WTC11 (cell line): ENCODE results near the gene ANKRA2. TPM values are rescaled to one million over a fixed set of nuclear protein-coding genes. Genes with fewer than 3 reads are reported as not detected.

Source experiments
- ATAC-seq: fragments of 200-7000 bp; cut with Tn5 transposase; 2 replicates; pipeline ENCODE4 v1.10.0; 2021; ENCODE audit warnings: mild to moderate bottlenecking, moderate library complexity
- CTCF ChIA-PET: fragments of 300-600 bp; sonication (Branson Sonifier 250); formaldehyde crosslinking; loops from one replicate; lab custom pipeline; 2021; ENCODE audit warnings: antibody characterized with exemption; lab: Charles Lee
- POLR2A ChIA-PET: fragments of 350-600 bp; sonication (Branson Sonifier 250); formaldehyde crosslinking; loops from one replicate; lab custom pipeline; 2021; ENCODE audit warnings: antibody characterized with exemption; lab: Charles Lee
- DNase-seq: peaks from one replicate; pipeline ENCODE4 v3.0.0; 2021; ENCODE audit warnings: low spot score
- H3K27ac Mint-ChIP-seq: 2 replicates; pipeline ENCODE4 v1.8.0; 2021; ENCODE audit warnings: mixed read lengths
- H3K27me3 Mint-ChIP-seq: 2 replicates; pipeline ENCODE4 v1.8.0; 2021; ENCODE audit warnings: low read depth, mild to moderate bottlenecking, moderate library complexity, mixed read lengths
- H3K36me3 Mint-ChIP-seq: 2 replicates; pipeline ENCODE4 v1.8.0; 2021; ENCODE audit warnings: mixed read lengths
- H3K4me1 Mint-ChIP-seq: 2 replicates; pipeline ENCODE4 v1.8.0; 2022; ENCODE audit warnings: mixed read lengths
- H3K4me3 Mint-ChIP-seq: 2 replicates; pipeline ENCODE4 v1.8.0; 2021; ENCODE audit warnings: mild to moderate bottlenecking, moderate library complexity, mixed read lengths
- H3K9me3 Mint-ChIP-seq: 2 replicates; pipeline ENCODE4 v1.8.0; 2021; ENCODE audit warnings: mixed read lengths
- ATF1 ChIP-seq: sonication (generic); formaldehyde crosslinking; IDR thresholded peaks from 2 replicates; pipeline ENCODE4 v1.8.1; 2023; ENCODE audit warnings: mild to moderate bottlenecking, moderate library complexity, missing genetic modification reagents
- ATF3 ChIP-seq: sonication (generic); formaldehyde crosslinking; conservative IDR thresholded peaks from 2 replicates; pipeline ENCODE4 v1.8.1; 2022; ENCODE audit warnings: mild to moderate bottlenecking, missing genetic modification reagents
- FOXK1 ChIP-seq: sonication (generic); formaldehyde crosslinking; IDR thresholded peaks from 2 replicates; pipeline ENCODE4 v1.8.0; 2022; ENCODE audit warnings: mild to moderate bottlenecking, moderate library complexity, missing genetic modification reagents
- FOXP4 ChIP-seq: sonication (generic); formaldehyde crosslinking; IDR thresholded peaks from 2 replicates; pipeline ENCODE4 v1.8.0; 2022; ENCODE audit warnings: mild to moderate bottlenecking, missing genetic modification reagents
- IRF2 ChIP-seq: sonication (generic); formaldehyde crosslinking; IDR thresholded peaks from 2 replicates; pipeline ENCODE4 v1.8.0; 2022; ENCODE audit warnings: low read depth, missing genetic modification reagents, borderline replicate concordance
- MXD4 ChIP-seq: fragments of 250-450 bp; sonication (Bioruptor Pico); IDR thresholded peaks from 2 replicates; pipeline ENCODE4 v1.8.0; 2021; ENCODE audit warnings: mild to moderate bottlenecking, moderate library complexity, borderline replicate concordance
- NR1H2 ChIP-seq: sonication (generic); formaldehyde crosslinking; IDR thresholded peaks from 2 replicates; pipeline ENCODE4 v1.9.0; 2021; ENCODE audit warnings: mild to moderate bottlenecking, moderate library complexity, missing genetic modification reagents
- RELA ChIP-seq: sonication (generic); formaldehyde crosslinking; IDR thresholded peaks from 2 replicates; pipeline ENCODE4 v1.8.1; 2022; ENCODE audit warnings: missing genetic modification reagents, mild to moderate bottlenecking, borderline replicate concordance
- SMAD4 ChIP-seq: sonication (generic); formaldehyde crosslinking; IDR thresholded peaks from 2 replicates; pipeline ENCODE4 v1.8.0; 2022; ENCODE audit warnings: mild to moderate bottlenecking, missing genetic modification reagents
- STAT6 ChIP-seq: sonication (generic); formaldehyde crosslinking; conservative IDR thresholded peaks from 2 replicates; pipeline ENCODE4 v1.8.1; 2023; ENCODE audit warnings: mild to moderate bottlenecking, low read depth, missing genetic modification reagents, moderate library complexity
- ZMAT4 ChIP-seq: fragments of 250-450 bp; sonication (Bioruptor Pico); IDR thresholded peaks from 2 replicates; pipeline ENCODE4 v1.9.0; 2021; ENCODE audit warnings: mild to moderate bottlenecking
- ZNF121 ChIP-seq: sonication (generic); formaldehyde crosslinking; IDR thresholded peaks from 2 replicates; pipeline ENCODE4 v1.8.0; 2023; ENCODE audit warnings: missing genetic modification reagents
- ZNF281 ChIP-seq: sonication (generic); formaldehyde crosslinking; IDR thresholded peaks from 2 replicates; pipeline ENCODE4 v1.8.0; 2023; ENCODE audit warnings: mild to moderate bottlenecking, missing genetic modification reagents
- ZNF317 ChIP-seq: sonication (generic); formaldehyde crosslinking; IDR thresholded peaks from 2 replicates; pipeline ENCODE4 v1.8.1; 2023; ENCODE audit warnings: low read depth, mild to moderate bottlenecking, moderate library complexity, missing genetic modification reagents, borderline replicate concordance
- total RNA-seq: library from RNA; stranded (reverse); gene quantifications from 3 replicates; pipeline ENCODE4 v1.2.3, GENCODE V29; 2021

ANKRA2 gene
- total RNA-seq, 1 experiment from 2014 or later: 17.7 TPM

- TF ChIP-seq FOXP4 (no peak), RELA (CRISPR knock-in tag) (no peak), ZNF281 (CRISPR knock-in tag) (no peak), SMAD4 (CRISPR knock-in tag) (no peak)
These were observed 22.5 kb upstream of the ANKRA2 start (continued) for GRCh38 chr5:73587923-73588322.

GRCh38 chr5:73582285-73583145 lies 17.1 kb upstream of the ANKRA2 start:
- TF ChIP-seq ZMAT4 (no peak), ATF1 (CRISPR knock-in tag) (no peak), STAT6 (CRISPR knock-in tag) (no peak)
- no peaks in the 10 kb centered on the region for H3K4me1 Mint-ChIP-seq
- H3K27ac Mint-ChIP-seq: no peak overlapping the region
- ChIA-PET POLR2A (no interaction called here), CTCF (interaction anchor here (1.2 kb wide), 2 partner anchors 8 to 210 kb away, joined by 4 to 5 read pairs; no protein-coding TSS in a partner anchor)
- H3K36me3 Mint-ChIP-seq: peaks cover 30% of the 10 kb centered on the region
- H3K4me3 Mint-ChIP-seq: no peak overlapping the region
- H3K9me3 Mint-ChIP-seq: no peaks in the 10 kb centered on the region
- ATAC-seq: no peak
- no peaks in the 10 kb centered on the region for H3K27me3 Mint-ChIP-seq
- DNase-seq: no peak

GRCh38 chr5:73565969-73566547 lies 619 bp upstream of the ANKRA2 start:
- POLR2A ChIA-PET: no interaction called here
- peak; percentile 12 for ATAC-seq

More at GRCh38 chr5:73565969-73566547, 619 bp upstream of the ANKRA2 start:
- no peak for TF ChIP-seq ATF3
- TF ChIP-seq IRF2 (CRISPR knock-in tag): no peak
- TF ChIP-seq FOXK1 (CRISPR knock-in tag): no peak
- no peak for TF ChIP-seq ZNF317 (CRISPR knock-in tag)
- no peak for TF ChIP-seq MXD4 (CRISPR knock-in tag)
- no peak for TF ChIP-seq NR1H2
- TF ChIP-seq ZNF121 (CRISPR knock-in tag): no peak
- DNase-seq: no peak
- Mint-ChIP-seq H3K4me3 (peak overlapping the region; percentile 88), H3K9me3 (no peaks in the 10 kb centered on the region), H3K36me3 (peaks cover 19% of the 10 kb centered on the region), H3K27ac (peak overlapping the region; percentile 99), H3K27me3 (no peaks in the 10 kb centered on the region), H3K4me1 (peaks cover 14% of the 10 kb centered on the region)
- CTCF ChIA-PET: interaction anchor here (1.5 kb wide), 1 partner anchor 25 kb away, joined by 5 read pairs; no protein-coding TSS in a partner anchor
